B cell (primary cell): ENCODE data around the gene ZNF574.

Experiments used
- CTCF ChIP-seq: fragments of 200-600 bp; IDR thresholded peaks from one replicate; pipeline ENCODE4 v1.8.0; 2022; ENCODE audit warnings: antibody characterized with exemption, mild to moderate bottlenecking
- EZH2 ChIP-seq: IDR thresholded peaks from 2 replicates; pipeline ENCODE4 v1.6.1; 2012; ENCODE audit warnings: borderline replicate concordance, low read depth, mild to moderate bottlenecking, moderate library complexity, low read length; ENCODE audit not compliant: insufficient read depth, poor library complexity, severe bottlenecking

- TF ChIP-seq CTCF (no peak), EZH2 (no peak)
Observed at GRCh38 chr19:42113641-42114348, 37.8 kb downstream of the ZNF574 start.
